RWPE1 (cell line): ENCODE measurements around the gene TMEM38B.

Experiments
- CTCF ChIA-PET: fragments of 350-600 bp; sonication (Branson Sonifier 250); formaldehyde crosslinking; extraction: SDS; loops from one replicate; lab custom pipeline; 2021; lab: Yijun Ruan, JAX
- POLR2A ChIA-PET: fragments of 400-600 bp; formaldehyde crosslinking; extraction: SDS; loops from one replicate; lab custom pipeline; 2020; ENCODE audit warnings: antibody characterized with exemption; ENCODE audit not compliant: low non-redundant PET; lab: Yijun Ruan, JAX
- DNase-seq: peaks from one replicate; pipeline ENCODE4 v3.0.0; 2012; ENCODE audit warnings: low spot score
- H3K27ac ChIP-seq: fragments of 450-650 bp; 2 replicates; pipeline ENCODE4 v1.5.1; 2017
- TF ChIP-seq, protein P1 (sequence below): fragments of 450-650 bp; conservative IDR thresholded peaks from 2 replicates; pipeline ENCODE4 v1.5.1; 2017; ENCODE audit warnings: low read depth, mild to moderate bottlenecking

The TMEM38B gene

DNA sequence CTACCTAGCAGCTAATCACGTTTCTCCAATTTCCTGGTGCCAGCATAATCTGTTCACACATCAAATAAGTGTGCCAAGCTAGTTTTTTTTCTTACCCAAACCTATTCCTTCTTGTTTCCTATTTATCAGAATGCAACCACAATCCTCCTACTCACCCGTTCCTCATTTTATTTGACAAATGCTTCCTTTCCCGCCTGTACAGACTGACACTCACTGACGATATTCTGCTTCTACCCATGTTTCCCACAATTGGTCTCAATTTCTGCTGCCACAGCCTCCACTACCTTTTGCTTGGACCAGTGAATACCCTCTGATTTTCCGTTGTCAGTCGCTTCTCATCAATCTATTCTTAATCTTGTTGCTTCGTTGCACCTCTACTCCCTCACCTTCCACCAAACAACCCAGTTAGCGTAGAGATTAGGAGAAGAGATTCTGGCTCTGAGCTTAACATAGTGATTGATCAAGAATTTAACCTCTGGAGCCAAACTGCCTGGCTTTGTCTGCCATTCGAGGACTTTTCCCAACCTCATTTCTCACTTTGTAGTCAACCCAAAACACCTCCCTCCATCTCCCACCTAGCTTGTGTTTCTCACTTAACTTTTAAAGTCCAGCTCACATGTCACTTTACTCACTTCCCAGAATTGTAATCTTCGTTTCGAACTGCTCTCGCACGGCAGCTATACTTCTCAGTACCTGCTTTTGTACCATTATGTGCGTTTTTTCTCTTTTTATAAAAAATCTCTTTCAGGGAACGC is 729 bp upstream of the TMEM38B start:
- ChIA-PET CTCF (interaction anchor here (0.6 kb wide), 2 partner anchors 218 to 1710 kb away, joined by 3 read pairs; no protein-coding TSS in a partner anchor), POLR2A (no interaction called here)
- DNase-seq: peak; percentile 21
- H3K27ac ChIP-seq: no peak overlapping the region
- TF ChIP-seq, protein P1, sequence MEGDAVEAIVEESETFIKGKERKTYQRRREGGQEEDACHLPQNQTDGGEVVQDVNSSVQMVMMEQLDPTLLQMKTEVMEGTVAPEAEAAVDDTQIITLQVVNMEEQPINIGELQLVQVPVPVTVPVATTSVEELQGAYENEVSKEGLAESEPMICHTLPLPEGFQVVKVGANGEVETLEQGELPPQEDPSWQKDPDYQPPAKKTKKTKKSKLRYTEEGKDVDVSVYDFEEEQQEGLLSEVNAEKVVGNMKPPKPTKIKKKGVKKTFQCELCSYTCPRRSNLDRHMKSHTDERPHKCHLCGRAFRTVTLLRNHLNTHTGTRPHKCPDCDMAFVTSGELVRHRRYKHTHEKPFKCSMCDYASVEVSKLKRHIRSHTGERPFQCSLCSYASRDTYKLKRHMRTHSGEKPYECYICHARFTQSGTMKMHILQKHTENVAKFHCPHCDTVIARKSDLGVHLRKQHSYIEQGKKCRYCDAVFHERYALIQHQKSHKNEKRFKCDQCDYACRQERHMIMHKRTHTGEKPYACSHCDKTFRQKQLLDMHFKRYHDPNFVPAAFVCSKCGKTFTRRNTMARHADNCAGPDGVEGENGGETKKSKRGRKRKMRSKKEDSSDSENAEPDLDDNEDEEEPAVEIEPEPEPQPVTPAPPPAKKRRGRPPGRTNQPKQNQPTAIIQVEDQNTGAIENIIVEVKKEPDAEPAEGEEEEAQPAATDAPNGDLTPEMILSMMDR: no peak

DNA sequence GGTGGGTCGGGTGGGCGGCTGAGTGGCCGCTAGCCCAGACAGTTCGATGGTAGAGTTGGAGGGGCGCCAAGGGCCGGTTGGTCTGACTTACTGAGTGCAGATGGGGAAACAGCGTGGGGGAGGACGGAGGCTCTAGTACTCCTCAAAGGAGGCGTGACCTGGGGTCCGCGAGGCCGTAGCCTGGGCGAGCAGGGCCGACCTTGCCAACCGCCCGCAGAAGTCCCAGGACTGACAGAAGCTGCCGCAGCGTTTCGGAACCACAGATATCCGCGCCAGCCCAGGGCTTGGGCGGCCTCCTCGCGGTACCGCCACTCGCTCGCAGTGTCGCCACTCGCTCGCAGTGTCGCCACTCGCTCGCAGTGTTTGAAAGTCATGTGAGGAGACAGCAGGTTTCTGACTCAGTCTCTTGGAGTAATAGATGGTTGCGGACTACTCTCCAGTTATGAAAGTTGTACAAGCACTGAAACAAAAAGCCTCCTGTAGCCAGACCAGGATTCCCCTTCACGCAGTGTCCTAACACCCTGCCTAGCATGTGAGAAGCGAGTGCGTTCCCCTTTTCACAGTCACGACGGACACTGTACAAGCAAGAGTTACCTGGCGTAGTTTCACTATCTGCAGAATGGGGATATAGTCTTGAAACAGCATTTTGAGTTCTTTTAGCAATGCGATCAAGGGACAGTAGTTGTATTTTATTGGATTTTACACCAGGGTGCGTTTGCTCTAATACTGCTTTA is 674 bp downstream of the TMEM38B start:
- TF ChIP-seq, protein P1: no peak
- peak; percentile 71 for DNase-seq
- CTCF ChIA-PET: interaction anchor here (1.0 kb wide), 1 partner anchor 23 kb away, joined by 3 read pairs; no protein-coding TSS in a partner anchor
- H3K27ac ChIP-seq: peak overlapping the region; percentile 57
- POLR2A ChIA-PET: no interaction called here

DNA sequence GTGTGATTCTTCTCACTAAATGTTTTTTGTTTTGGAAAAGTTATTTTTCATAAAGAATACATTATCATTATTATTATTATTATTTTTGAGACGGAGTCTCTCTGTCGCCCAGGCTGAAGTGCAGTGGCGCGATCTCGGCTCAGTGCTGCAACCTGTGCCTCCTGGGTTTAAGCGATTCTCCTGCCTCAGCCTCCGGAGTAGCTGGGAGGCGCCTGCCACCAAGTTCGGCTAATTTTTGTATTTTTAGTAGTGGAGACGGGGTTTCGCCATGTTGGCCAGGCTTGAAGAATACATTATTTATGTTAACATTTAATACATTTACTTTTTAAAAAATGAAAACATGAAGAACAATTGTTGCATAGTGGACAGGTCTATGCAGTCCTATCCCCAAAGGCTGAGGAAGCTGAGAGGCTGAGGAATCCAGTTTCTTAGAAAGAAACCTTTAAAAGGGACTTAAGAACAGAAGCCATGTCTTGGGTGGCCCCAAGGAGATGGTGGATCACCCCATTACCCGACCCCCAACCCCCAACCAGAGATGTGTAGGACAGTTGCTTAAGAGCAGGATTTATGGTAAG is 2.0 kb downstream of the TMEM38B start:
- TF ChIP-seq, protein P1: no peak
- ChIA-PET POLR2A (no interaction called here), CTCF (interaction anchor here (0.6 to 1.0 kb wide), 2 partner anchors 22 to 1168 kb away, joined by 3 to 4 read pairs; no protein-coding TSS in a partner anchor)
- H3K27ac ChIP-seq: no peak overlapping the region
- DNase-seq: no peak

DNA sequence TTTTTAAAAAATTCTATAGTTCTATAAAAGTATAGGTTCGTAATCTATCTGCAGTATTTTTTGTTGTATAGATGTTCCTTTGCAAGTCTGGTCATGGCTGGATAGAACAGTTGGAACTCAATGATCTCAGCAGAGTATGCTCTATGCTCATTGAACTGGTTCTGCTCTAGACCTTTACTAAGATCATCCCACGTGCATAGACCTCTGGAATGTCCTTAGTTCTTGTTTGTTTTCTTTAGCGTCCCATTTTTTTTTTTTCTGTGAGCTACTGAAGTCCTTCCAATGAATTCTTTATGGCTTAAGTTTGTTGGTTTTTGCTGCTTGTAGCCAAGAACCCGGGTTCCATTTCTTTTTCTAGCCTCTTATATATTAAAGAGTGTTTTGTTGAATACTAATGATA is 3.5 kb downstream of the TMEM38B start:
- DNase-seq: no peak
- POLR2A ChIA-PET: no interaction called here
- CTCF ChIA-PET: no interaction called here
- TF ChIP-seq, protein P1: no peak
- no peak overlapping the region for H3K27ac ChIP-seq

DNA sequence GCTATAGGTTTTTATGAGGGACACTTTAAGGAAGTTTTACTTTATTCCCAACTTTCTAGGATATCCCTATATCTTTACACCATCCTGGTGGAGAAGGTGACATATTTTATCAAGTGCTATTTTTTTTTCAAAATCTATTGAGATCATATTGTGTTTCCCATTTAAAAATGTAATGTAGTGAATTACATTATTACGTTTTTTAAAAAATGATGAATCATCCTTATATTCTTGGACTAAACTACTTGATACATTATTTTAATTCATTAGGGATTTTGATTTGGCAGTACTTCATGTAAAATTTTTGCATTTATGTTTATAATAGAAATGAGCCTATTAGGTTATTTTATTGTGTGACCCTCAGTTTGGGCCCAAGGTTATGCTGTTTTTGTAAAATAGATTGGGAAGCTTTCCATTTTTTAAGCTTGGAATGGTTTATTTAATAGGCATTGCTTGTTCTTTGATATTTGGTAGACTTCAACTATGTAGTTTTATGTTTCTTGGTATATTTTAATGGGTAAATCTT is 4.1 kb downstream of the TMEM38B start:
- POLR2A ChIA-PET: no interaction called here
- TF ChIP-seq, protein P1: no peak

DNA sequence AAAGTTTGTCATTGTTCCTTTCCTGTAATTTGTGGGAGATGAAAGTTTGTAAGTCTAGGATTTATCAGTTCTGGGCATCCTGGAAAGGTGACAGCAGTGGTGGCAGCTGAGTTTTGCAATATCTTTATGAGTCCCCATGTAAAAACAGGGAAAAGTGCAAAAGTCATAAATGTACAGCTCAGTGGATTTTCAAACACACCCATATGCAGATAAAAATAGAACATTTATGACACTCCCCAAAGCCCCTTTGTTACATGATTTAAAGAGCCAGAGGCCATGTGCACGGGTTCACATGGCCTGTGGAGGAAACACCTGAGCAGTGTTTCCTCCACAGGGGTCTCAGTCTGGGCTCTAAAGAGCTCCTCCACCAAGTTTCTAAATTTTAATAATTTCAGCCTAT is 6.3 kb downstream of the TMEM38B start:
- POLR2A ChIA-PET: no interaction called here
- CTCF ChIA-PET: no interaction called here
- H3K27ac ChIP-seq: no peak overlapping the region
- TF ChIP-seq, protein P1: no peak
- no peak for DNase-seq

More for the DNA sequence above, 4.1 kb downstream of the TMEM38B start:
- CTCF ChIA-PET: interaction anchor here (0.5 kb wide), 1 partner anchor 10 kb away, joined by 5 read pairs; no protein-coding TSS in a partner anchor
- H3K27ac ChIP-seq: no peak overlapping the region
- no peak for DNase-seq
